HUES64 (cell line): ENCODE results near the gene TNFRSF8.

Source experiments
- H3K27ac ChIP-seq: 2 replicates; pipeline ENCODE4 v1.7.0; 2013; ENCODE audit warnings: low read depth, low read length, inconsistent platforms
- H3K27me3 ChIP-seq: 2 replicates; pipeline ENCODE4 v1.6.1; 2013; ENCODE audit warnings: mild to moderate bottlenecking, low read length; ENCODE audit not compliant: insufficient read depth
- H3K36me3 ChIP-seq: 2 replicates; pipeline ENCODE4 v1.6.1; 2013; ENCODE audit warnings: mild to moderate bottlenecking, low read length; ENCODE audit not compliant: insufficient read depth
- H3K4me1 ChIP-seq: 2 replicates; pipeline ENCODE4 v1.6.1; 2013; ENCODE audit warnings: mild to moderate bottlenecking, low read length, moderate library complexity; ENCODE audit not compliant: insufficient read depth
- H3K4me3 ChIP-seq: 2 replicates; pipeline ENCODE4 v1.5.1; 2013; ENCODE audit warnings: mild to moderate bottlenecking, low read length, moderate library complexity
- H3K9ac ChIP-seq: 2 replicates; pipeline ENCODE4 v1.6.1; 2013; ENCODE audit warnings: mild to moderate bottlenecking, low read depth, low read length
- H3K9me3 ChIP-seq: 2 replicates; pipeline ENCODE4 v1.6.1; 2013; ENCODE audit warnings: low read depth, low read length; ENCODE audit not compliant: insufficient read depth
- WGBS: fragments of 150-250, 120-280 bp; methylation state at CpG from one replicate; pipeline ENCODE4 v1.1.7; 2013; ENCODE audit warnings: missing lambda C conversion rate; 5-methylcytosine and 5-hydroxymethylcytosine counted together

TNFRSF8 gene

DNA sequence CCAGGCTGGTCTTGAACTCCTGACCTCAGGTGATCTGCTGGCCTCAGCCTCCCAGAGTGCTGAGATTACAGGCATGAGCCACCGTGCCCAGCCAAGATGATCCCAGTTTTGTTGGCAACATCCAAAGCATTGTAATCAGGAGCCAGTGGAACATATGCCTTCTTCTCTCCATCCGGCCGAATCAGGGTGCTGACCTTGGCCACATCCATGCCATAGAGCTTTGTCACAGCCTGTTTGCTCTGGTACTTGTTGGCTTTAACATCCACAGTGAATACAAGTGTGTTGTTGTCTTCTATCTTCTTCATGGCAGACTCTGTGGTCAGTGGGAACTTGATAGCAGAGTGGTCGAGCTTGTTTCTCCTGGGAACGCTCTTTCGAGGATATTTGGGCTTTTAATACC lies 17.1 kb downstream of the TNFRSF8 start:
- no peak overlapping the region for H3K4me3 ChIP-seq
- no peak overlapping the region for H3K27ac ChIP-seq
- H3K4me1 ChIP-seq: peaks cover 9% of the 10 kb centered on the region; the same call in 1 of the 2 replicates
- no peaks in the 10 kb centered on the region for H3K9me3 ChIP-seq
- no peak overlapping the region for H3K9ac ChIP-seq
- no peaks in the 10 kb centered on the region for H3K27me3 ChIP-seq
- H3K36me3 ChIP-seq: no peaks in the 10 kb centered on the region; the same call in 1 of the 2 replicates
- WGBS: 92% methylated on average over 4 of the region's 6 CpGs

DNA sequence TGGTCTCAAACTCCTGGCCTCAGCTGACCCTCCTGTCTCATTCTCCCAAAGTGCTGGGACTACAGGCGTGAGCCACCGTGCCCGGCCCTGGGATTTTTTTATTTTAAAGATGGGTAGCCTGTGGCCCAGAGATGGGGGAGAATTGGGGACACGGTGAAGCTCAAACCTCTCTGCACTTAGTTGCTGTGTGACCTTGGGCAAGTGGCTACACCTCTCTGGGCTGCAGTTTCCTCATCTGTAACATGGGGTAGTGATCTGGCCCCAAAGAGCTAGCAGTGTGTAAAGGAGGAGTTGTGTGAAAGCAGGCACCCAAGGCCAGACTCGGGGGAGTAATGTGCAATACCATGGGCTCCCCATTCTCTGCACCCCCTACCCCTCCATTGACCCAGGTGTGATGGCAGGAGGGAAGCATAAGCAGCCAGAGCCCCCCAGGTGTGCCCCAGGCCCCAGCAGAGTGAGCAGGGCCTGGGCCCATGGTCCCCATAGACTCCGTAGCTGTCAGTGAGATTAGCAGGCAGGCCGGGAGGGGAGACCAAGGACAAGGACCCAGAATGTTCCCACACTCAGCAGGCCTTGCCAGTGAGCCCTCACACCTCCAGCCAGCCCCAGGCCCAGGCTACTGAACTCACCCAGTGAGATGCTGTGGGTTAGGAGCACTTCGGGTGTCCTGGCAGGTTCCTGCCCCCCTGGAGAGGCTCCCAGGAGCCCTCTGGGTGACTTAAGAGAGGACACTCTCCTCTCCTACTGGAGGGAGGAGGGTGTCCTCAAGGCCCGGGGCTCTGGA lies 17.9 kb downstream of the TNFRSF8 start:
- Histone ChIP-seq H3K9me3 (no peaks in the 10 kb centered on the region), H3K27ac (no peak overlapping the region), H3K4me3 (no peak overlapping the region), H3K27me3 (no peaks in the 10 kb centered on the region), H3K36me3 (no peaks in the 10 kb centered on the region; the same call in 1 of the 2 replicates), H3K4me1 (peaks cover 9% of the 10 kb centered on the region; the same call in 1 of the 2 replicates), H3K9ac (no peak overlapping the region)
- WGBS: 95% methylated on average over 8 of the region's 9 CpGs

DNA sequence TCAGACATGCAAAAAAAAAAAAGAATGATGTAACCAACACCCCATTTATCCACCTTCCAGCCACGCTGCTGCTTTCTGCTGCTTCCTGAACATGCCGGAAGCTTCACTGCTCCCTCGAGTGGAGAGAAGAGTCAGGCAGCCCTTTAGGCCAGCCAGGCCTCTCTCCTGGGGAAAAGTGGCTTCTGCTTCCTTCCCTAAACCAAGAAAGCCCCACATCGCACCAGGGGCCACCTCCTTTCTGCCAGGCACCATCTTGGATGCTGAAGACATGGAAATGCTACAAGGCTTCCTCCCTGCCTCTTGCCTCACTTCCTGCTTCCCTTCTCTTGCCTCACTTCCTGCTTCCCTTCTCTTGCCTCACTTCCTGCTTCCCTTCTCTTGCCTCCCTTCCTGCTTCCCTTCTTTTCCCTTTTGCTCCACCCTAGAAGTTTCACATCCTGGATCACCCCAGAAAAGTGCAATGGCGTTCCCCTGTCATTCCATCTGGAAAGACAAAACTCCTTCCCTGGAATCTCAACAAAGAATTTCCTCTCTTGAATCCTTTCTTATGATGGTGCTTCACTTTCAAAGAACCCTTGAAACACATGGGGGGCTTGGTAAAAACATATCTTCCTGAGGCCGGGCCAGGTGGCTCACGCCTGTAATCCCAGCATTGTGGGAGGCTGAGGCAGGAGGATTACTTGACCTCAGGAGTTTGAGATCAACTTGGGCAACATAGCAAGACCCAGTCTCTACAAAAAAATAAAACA lies 18.7 kb downstream of the TNFRSF8 start:
- no peak overlapping the region for H3K9ac ChIP-seq
- H3K36me3 ChIP-seq: peaks cover 3% of the 10 kb centered on the region
- peaks cover 9% of the 10 kb centered on the region; the same call in 1 of the 2 replicates for H3K4me1 ChIP-seq
- no peak overlapping the region for H3K27ac ChIP-seq
- no peaks in the 10 kb centered on the region for H3K27me3 ChIP-seq
- no peak overlapping the region for H3K4me3 ChIP-seq
- no peaks in the 10 kb centered on the region for H3K9me3 ChIP-seq
- WGBS: 95% methylated on average over 7 of the region's 7 CpGs

DNA sequence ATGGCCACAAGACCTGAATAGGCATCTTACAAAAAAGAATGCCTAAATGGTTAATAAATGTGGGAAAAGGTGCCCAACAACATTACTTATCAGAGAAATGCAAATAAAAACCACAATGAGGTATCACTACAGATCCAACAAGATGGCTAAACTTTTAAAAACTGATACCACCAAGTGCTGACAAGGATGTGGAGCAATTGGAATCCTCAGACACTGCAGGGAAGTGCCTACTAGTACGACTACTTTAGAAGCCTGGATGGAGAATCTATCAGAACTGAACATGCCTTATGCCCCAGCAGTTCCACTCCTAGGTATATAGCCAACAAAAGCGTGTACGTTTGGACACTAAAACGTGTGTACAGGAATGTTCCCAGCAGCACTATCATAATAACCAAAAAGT lies 19.9 kb downstream of the TNFRSF8 start:
- H3K27ac ChIP-seq: no peak overlapping the region
- peaks cover 3% of the 10 kb centered on the region for H3K36me3 ChIP-seq
- H3K9ac ChIP-seq: no peak overlapping the region
- peaks cover 6% of the 10 kb centered on the region; the same call in 1 of the 2 replicates for H3K4me1 ChIP-seq
- no peak overlapping the region for H3K4me3 ChIP-seq
- no peaks in the 10 kb centered on the region for H3K9me3 ChIP-seq
- WGBS: 94% methylated on average over 4 of the region's 4 CpGs
- no peaks in the 10 kb centered on the region for H3K27me3 ChIP-seq

DNA sequence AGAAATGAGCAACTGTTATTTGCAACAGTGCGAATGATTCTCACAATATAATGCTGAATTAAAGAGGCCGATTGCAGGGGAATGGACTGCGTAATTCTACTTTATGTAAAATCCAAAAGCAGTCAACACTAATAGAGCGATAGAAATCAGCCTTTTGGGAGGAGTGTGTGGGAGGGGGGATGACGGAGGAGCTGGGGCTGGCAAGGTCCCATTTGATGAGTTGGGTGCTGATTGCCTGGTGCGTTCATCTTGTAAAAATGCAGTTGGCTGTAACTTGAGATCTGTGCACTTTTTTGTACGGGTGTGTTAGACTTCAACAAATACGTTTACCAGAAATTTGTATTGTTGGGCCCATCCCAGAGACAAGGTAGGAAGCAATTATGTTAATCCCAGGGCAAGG lies 20.7 kb downstream of the TNFRSF8 start:
- WGBS: 94% methylated on average over 8 of the region's 8 CpGs
- H3K4me3 ChIP-seq: no peak overlapping the region
- H3K9me3 ChIP-seq: no peaks in the 10 kb centered on the region
- peaks cover 3% of the 10 kb centered on the region for H3K36me3 ChIP-seq
- H3K27ac ChIP-seq: no peak overlapping the region
- H3K9ac ChIP-seq: no peak overlapping the region
- no peaks in the 10 kb centered on the region for H3K27me3 ChIP-seq
- peaks cover 6% of the 10 kb centered on the region; the same call in 1 of the 2 replicates for H3K4me1 ChIP-seq

DNA sequence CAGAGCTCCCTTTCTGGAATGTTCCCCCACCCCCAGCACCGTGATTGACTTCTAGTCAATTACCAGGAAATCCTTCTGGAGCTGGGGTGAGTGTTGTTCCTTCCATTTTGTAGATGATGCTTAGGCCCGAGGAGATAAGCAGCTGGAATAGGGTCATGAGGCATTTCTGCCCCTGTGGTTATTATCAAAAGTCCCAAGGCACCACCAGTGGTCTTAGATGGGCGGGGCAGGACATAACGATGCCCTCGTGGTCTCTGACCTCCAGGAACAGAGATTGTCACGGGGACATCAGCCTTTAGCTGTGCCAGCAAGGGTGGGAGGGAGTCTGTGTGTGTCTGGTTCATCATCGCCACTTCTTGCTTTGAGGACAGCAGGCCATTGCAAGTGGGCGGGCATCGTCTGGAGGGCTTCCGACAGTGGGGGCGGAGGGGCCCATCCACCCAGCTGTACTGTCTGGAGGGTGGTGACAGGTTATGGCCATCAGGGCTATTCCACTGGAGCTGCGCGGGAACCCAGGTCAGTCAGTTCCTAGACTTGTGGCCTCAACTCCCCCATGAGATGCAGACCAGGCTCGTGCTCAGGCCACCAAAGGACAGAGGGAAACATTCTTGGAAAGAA lies 22.6 kb downstream of the TNFRSF8 start:
- no peak overlapping the region for H3K4me3 ChIP-seq
- peaks cover 3% of the 10 kb centered on the region for H3K36me3 ChIP-seq
- no peaks in the 10 kb centered on the region for H3K4me1 ChIP-seq
- H3K27me3 ChIP-seq: no peaks in the 10 kb centered on the region
- WGBS: 96% methylated on average over 13 of the region's 14 CpGs
- H3K9ac ChIP-seq: no peak overlapping the region
- H3K9me3 ChIP-seq: no peaks in the 10 kb centered on the region
- no peak overlapping the region for H3K27ac ChIP-seq

DNA sequence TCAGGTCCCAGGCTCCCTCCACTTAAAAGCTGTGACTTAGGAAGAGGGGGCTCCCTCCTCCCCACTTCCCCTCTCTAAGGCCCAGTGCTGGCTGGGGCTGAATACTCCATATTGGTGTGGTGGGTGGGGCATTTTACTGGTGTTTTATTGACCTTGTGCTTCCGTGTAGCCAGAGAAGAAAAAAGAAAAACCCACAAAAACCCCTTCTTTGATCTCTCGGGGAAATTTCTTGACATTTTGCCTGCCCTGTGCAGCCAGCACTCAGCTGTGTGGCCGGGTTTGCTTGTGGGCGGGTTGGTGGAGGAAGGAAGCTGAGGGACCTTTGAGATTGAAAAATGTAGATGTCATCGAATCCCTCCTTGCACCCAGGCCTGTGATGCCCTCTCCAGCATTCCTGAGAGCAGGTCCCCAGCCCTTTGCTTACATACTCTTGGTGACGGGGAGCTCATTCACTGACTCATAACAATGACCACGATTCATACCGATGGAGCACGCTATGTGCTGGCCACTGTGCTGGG lies 24.8 kb downstream of the TNFRSF8 start:
- 89% methylated on average over 9 of the region's 9 CpGs for WGBS
- Histone ChIP-seq H3K9me3 (no peaks in the 10 kb centered on the region), H3K4me3 (no peak overlapping the region), H3K27me3 (no peaks in the 10 kb centered on the region), H3K4me1 (no peaks in the 10 kb centered on the region), H3K27ac (no peak overlapping the region), H3K9ac (no peak overlapping the region), H3K36me3 (peaks cover 3% of the 10 kb centered on the region; the same call in 1 of the 2 replicates)

DNA sequence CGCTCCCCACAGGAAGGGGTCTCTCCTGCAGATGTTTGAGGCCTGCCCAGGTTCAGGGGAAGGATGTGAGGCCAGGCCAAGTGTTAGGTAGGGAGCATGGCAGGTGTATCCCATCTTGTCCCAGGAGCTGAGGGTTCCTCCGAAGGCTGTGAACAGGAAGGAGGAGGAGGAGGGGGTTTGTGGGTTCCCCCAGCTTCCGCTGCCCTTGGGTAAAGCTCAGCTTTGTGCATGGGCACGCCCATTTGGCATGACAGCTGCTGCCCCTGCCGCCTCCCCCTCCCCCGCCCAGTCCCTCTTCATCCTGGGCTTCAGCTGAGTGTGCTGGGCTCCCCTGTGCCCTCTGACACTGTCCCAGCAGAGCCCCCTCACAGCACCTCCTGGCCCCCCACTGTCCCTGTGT lies 25.5 kb downstream of the TNFRSF8 start:
- Histone ChIP-seq H3K4me1 (no peaks in the 10 kb centered on the region), H3K4me3 (no peak overlapping the region), H3K36me3 (peaks cover 3% of the 10 kb centered on the region; the same call in 1 of the 2 replicates), H3K9ac (no peak overlapping the region), H3K9me3 (no peaks in the 10 kb centered on the region), H3K27ac (no peak overlapping the region), H3K27me3 (no peaks in the 10 kb centered on the region)
- WGBS: 89% methylated on average over 6 of the region's 6 CpGs

DNA sequence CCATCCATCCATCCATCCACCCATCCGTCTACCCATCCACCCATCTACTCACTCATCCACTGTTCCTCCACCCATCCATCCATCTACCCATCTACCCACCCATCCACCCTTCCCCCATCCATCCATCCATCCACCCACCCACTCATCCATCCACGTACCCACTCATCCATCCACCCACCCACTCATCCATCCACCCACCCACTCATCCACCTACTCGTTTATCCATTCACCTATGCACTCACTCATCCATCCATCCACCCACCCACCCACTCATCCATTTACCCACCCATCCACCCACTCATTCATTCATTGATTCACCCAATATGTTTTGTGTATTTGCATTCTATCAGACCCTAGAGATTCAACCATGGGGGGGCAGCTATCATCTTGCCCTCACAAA lies 27.2 kb downstream of the TNFRSF8 start:
- H3K27ac ChIP-seq: no peak overlapping the region
- peaks cover 3% of the 10 kb centered on the region; the same call in 1 of the 2 replicates for H3K36me3 ChIP-seq
- no peak overlapping the region for H3K9ac ChIP-seq
- no peaks in the 10 kb centered on the region for H3K4me1 ChIP-seq
- 92% methylated on average over 3 of the region's 3 CpGs for WGBS
- H3K27me3 ChIP-seq: no peaks in the 10 kb centered on the region
- no peaks in the 10 kb centered on the region for H3K9me3 ChIP-seq
- H3K4me3 ChIP-seq: no peak overlapping the region

DNA sequence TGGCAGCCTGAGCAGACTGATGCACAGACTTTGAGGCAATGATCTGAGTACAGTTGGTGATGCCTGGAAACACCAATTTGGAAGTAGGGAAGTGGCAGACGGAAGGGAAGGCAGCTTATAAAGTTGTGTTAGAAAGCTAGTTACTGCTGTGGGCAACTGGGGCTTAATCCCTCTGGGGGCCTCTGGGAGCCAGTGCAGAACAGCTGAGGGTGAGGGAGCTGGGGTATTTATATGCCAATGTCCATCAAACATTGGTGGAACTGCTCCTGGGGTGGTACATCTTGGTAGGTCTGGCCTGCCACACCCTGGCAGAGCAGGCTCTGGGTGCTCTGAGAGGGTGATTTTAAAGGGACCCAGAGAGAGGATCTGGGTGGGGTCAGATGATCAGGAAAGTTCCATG lies 28.1 kb downstream of the TNFRSF8 start:
- Histone ChIP-seq H3K9ac (no peak overlapping the region), H3K27me3 (no peaks in the 10 kb centered on the region), H3K27ac (no peak overlapping the region), H3K36me3 (peaks cover 3% of the 10 kb centered on the region; the same call in 1 of the 2 replicates), H3K9me3 (no peaks in the 10 kb centered on the region), H3K4me3 (no peak overlapping the region), H3K4me1 (no peaks in the 10 kb centered on the region)
- whole genome bisulfite sequencing: 92% methylated on average over 1 of the region's 1 CpG

DNA sequence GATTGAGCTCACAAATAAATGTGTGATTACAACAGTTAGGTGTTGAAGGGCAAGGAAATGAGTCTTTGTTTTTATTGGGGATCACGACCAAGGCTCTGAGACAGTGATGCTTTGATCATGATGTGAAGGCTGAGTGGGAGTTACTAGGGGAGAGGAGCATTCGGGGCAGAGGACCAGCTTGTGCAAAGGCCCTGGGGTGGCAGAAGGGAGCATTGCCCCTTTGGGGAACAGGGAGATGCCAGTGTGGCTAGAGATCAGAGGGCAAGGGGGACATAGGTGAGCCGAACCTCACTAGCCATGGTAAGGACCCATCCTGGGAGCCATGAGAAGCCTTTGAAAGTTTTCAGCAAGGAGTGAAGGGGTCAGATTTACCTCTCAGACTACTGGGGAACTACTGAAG lies 31.1 kb downstream of the TNFRSF8 start:
- H3K27ac ChIP-seq: no peak overlapping the region
- 80% methylated on average over 3 of the region's 3 CpGs for WGBS

More for the DNA sequence above, 31.1 kb downstream of the TNFRSF8 start:
- Histone ChIP-seq H3K27me3 (no peaks in the 10 kb centered on the region), H3K4me3 (no peak overlapping the region), H3K9ac (no peak overlapping the region), H3K36me3 (peaks cover 14% of the 10 kb centered on the region), H3K4me1 (no peaks in the 10 kb centered on the region), H3K9me3 (no peaks in the 10 kb centered on the region)
